NB4 (cell line): ENCODE data around the gene SERPINA1.

ENCODE experiments used
- MAX ChIP-seq: IDR thresholded peaks from 2 replicates; pipeline ENCODE4 v1.6.1; 2011; ENCODE audit warnings: low read depth, low read length
- MYC ChIP-seq: IDR thresholded peaks from 2 replicates; pipeline ENCODE4 v1.6.1; 2011; ENCODE audit warnings: low read depth, low read length
- POLR2A ChIP-seq: IDR thresholded peaks from 2 replicates; pipeline ENCODE4 v1.6.1; 2011; ENCODE audit warnings: mild to moderate bottlenecking; ENCODE audit not compliant: insufficient read length; ENCODE audit errors: extremely low read depth
- TF ChIP-seq, protein P1 (sequence below): IDR thresholded peaks from one replicate; pipeline ENCODE4 v1.5.1; 2012; ENCODE audit warnings: low read depth, low read length

DNA sequence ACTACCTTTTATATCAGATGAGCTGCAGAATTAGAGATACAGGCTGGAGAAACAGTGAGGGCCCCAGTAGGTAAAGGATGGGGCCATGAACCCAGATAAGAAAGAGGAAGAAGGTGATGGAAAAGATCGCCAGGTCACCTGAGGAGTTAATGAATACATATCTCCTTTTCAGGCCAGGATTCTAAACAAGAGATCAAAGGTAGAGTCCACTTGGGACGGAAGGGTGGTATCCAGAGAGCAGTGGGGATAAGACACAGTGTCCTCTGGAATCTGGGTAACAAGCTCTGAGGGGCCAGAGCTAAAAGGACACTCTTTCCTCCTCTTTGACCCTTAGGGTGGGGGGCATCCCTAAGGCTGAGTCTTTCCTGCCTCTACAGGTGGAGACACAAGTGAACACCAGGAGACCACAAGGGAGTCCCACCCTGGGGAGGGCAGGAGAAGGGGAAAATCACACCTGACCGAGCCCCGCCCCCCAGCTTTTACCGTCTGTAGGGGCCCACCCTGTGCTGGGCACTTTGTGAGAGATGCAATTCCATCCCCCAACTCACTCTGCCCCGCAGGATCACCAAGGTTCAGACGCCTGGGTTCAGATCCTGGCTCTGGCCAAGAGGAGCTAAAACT is 27.3 kb downstream of the SERPINA1 start:
- TF ChIP-seq, protein P1, sequence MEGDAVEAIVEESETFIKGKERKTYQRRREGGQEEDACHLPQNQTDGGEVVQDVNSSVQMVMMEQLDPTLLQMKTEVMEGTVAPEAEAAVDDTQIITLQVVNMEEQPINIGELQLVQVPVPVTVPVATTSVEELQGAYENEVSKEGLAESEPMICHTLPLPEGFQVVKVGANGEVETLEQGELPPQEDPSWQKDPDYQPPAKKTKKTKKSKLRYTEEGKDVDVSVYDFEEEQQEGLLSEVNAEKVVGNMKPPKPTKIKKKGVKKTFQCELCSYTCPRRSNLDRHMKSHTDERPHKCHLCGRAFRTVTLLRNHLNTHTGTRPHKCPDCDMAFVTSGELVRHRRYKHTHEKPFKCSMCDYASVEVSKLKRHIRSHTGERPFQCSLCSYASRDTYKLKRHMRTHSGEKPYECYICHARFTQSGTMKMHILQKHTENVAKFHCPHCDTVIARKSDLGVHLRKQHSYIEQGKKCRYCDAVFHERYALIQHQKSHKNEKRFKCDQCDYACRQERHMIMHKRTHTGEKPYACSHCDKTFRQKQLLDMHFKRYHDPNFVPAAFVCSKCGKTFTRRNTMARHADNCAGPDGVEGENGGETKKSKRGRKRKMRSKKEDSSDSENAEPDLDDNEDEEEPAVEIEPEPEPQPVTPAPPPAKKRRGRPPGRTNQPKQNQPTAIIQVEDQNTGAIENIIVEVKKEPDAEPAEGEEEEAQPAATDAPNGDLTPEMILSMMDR = no peak
- TF ChIP-seq POLR2A (no peak), MAX (no peak), MYC (no peak)
